Stimulated activated CD4-positive, alpha-beta T cell treated with anti-CD3 and anti-CD28 coated beads, Interleukin-2, amount 100 ng/mL, for 4 hours (primary cell): ENCODE results near the gene RAB11A.
"Not testable (repeated sequence)": the region's sequence is repeated elsewhere in the genome, so short reads cannot be mapped to it uniquely, and the experiment has no call there.

Experiments
- DNase-seq: peaks from one replicate; pipeline ENCODE4 v3.0.0-alpha.2; 2020; ENCODE audit warnings: low read depth

Gene RAB11A

DNA sequence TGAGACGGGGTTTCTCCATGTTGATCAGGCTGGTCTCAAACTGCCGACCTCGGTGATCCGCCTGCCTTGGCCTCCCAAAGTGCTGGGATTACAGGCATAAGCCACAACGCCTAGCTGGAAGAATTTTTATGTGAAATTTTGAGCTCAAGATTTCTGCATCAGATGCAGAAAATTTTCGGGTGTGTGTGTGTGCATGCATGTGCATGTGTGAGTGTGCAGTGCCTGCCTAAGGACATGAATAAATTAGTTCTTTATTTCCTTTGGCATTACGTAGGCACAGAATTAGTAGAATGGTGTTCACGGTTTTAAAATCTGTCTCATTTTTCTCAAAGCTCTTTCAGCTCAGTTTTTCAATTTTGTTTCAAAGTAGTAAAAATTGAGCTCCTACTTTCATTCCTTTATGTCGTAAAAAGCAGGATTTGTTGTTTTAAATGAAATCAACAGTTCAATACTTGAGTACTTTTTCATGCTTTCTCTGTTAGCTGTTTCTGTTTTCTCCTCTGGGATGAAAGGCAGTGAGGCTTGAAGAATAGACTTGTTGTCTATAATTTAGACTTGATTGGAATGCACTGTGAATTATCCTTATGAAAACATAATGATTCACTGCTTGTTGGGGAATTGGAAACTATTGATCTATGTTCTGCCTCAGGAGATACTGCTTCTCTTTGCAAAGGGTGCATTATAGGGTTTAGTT lies 23.3 kb upstream of the RAB11A start:
- no peak for DNase-seq

DNA sequence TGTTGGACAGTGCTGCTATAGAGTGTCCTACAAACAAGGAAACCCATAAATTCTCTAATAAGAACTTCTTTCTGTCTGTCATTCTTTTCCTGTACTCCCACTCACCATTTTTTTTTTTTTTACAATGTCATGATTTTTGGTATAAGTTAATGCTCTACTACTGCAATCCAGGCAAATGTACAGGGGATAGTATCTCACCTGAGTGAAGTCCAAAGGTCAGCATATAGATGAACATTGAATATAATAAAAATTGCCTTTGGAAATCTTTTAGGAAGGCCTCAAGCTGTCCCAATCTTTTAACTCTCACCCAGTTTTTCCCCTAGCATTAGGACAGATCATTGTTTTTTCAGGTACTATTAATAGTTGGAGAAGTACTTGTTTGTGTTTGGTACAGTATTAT lies 21.3 kb upstream of the RAB11A start:
- no peak for DNase-seq

GRCh38 chr15:65851981-65852380 lies 17.3 kb upstream of the RAB11A start:
- no peak for DNase-seq

DNA sequence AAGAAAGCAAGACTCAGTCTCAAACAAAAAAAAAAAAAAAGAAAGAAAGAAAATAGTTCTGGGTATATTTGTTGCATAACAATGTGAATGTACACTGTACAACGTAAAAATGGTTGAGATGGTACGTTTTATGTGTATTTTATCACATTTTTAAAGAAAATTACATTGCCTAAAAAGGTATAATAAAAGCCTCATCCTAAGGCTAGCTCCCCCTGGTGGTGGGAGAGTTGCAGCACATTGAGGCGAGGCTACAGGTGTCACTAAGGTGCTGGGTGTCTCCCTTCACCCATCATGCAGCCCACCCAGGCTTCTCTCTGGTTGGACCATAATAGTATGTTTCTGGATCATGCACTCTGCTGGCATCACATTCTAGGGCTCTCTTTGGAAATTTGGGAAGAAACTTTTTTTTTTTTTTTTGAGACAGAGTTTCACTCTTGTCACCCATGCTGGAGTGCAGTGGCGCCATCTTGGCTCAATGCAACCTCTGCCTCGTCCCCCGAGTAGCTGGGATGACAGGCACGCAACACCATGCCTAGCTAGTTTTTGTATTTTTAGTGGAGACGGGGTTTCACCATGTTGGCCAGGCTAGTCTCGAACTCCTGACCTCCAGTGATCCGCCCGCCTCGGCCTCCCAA lies 12.4 kb upstream of the RAB11A start:
- DNase-seq, result peak; percentile 77

DNA sequence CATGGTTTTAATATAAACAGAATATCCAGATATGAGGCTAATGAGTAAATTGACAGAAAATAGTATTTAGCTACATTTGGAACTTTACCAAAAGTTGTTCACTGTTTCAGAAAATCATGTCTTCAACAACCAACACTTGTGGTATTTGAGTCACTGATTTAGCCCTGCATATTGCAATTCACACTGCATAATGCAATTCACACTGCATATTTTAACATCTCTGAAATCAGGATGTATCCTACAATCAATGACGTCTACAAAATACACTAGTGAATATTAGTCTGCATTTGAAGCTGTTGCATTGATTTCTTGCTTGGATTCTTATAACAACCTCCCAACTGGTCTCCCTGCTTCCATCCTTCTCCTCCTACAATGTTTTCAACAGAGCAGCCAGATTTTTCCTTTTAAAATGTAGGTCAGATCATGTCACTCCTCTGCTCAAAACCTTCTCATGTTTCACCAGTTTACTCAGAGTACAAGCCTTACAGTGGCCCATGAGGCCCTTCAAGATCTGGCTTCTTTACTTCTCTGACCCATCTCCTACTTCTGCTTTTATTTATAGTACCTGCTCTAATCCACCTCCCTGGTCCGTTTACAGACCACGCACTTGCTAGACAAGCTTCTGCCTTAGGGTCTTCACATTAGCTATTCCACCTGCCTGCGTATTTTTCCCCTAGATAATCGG lies 11.4 kb upstream of the RAB11A start:
- no peak for DNase-seq

GRCh38 chr15:65862682-65863081 lies 6.6 kb upstream of the RAB11A start:
- DNase-seq, result peak; percentile 40

DNA sequence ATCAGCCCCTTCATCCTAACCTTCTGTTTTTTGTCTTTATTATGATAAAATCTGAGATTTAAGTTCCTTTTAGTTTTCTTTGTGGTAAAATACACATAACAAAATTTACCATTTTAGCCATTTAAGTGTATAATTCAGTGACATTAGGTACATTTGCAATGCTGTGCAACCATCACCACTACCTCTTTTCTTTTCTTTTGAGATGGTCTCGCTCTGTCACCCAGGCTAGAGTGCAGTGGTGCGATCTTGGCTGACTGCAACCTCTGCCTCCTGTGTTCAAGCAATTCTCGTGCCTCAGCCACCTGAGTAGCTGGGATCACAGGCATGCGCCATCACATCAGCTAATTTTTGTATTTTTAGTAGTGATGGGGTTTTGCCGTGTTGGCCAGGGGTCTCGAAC lies 6.2 kb upstream of the RAB11A start:
- DNase-seq, result no peak

DNA sequence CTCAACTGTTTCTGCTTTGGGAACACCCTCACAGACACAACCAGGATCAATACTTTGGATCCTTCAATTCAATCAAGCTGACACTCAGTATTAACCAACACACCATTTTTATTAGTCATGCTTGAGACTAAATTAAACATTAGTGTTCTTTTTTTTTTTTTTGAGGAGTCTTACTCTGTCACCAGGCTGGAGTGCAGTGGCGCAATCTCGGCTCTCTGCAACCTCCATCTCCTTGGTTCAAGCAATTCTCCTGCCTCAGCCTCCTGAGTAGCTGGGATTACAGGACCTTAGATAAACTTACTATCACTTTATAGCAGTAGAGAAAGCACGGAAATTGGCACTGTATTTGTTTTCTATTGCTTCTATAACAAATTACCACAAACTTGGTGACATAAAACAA lies 2.0 kb upstream of the RAB11A start:
- DNase-seq, result no peak

DNA sequence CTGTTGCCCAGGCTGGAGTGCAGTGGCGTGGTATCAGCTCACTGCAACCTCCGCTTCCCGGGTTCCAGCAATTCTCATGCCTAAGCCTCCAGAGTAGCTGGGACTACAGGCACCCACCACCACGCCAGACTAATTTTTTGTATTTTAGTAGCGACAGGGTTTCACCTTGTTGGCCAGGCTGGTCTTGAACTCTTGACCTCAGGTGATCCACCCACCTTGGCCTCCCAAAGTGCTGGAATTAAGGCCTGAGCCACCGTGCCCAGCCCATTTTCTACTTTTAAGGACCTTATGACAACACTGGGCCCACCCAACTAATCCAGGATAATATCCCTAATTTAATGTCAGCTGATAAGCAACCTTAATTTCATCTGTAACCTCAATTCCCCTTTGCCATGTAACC lies 1.4 kb upstream of the RAB11A start:
- not testable (repeated sequence) for DNase-seq

DNA sequence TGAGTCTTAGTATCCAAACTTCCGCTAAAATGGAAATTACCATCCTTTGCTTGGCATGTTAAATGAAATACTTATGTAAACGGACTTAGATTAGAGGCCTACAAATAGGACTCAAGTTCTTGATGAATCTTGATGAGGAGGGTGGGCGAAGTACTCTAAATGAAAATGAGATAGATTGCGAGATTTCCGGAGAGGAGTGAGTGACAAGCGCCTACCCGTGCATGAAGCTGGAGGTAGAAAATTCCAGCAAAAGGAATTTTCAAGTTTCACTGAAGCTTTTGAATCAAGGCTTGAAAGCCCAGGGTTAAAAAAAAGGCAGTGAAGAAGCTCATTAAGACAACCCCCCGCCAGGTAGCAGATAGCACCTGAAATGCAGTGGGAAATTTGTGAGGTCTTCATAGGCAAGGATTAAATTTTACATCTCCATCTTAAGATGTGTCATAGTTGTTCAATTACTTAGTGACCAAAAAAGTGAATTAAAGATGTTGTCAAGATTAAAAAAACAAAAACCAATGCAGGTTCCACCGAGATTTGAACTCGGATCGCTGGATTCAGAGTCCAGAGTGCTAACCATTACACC lies 655 bp upstream of the RAB11A start:
- DNase-seq, result no peak

- no peak for DNase-seq
These were observed 922 bp downstream of the RAB11A start for GRCh38 chr15:65869954-65870871.

DNA sequence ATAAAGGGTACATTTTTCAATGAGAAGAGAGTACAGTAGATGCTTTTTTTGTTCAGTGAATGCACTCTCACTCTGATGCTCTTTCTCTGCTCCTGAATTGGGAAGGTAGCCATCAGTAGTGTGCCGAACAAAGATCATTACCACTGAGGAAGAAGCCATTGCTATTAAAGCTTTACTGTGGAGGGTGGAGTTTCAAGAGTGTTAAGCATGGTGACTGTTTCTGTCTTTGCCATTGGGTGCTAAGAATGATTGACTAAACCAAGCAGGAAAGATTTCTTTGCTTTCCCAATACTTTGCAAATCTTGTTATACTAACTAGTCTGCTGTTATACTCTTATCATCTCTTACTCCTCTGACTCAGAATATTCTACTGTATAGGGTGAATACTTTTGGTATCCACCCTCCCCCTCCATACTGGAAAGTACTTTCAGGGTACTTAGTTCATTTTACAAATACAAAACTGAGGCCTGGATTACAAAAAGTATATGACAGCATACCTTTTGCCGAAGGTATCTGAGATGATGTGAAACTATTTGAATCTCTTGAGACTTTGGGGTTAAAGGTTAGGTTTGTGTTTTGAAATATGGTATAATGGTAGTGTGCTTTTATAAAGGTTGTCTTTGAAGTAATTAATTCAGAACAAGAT lies 1.7 kb downstream of the RAB11A start:
- no peak for DNase-seq

- DNase-seq, result not testable (repeated sequence)
These were observed 2.6 kb downstream of the RAB11A start for GRCh38 chr15:65871886-65872285.

- DNase-seq, result not testable (repeated sequence)
These were observed 3.3 kb downstream of the RAB11A start for GRCh38 chr15:65872596-65872995.

DNA sequence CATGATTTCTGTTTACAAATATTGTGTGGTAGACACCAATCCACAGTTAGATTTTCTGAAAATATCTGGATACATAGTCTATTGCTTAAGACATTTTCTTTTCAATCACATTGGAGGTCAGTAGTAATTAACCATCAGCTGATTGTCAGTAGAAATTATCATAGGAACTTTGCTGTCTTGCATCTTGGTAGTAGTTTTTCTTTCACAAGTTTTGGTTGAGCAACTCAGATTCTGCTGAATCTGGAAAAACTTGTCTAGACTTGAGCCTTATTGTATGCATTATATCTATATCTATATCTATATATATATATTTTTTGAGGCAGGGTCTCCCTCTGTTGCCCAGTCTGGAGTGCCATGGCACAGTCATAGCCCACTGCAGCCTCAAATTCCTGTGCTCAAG lies 4.0 kb downstream of the RAB11A start:
- DNase-seq, result no peak

- DNase-seq, result no peak
These were observed 6.2 kb downstream of the RAB11A start for GRCh38 chr15:65875458-65875857.

GRCh38 chr15:65877749-65878148 lies 8.5 kb downstream of the RAB11A start:
- DNase-seq, result no peak

- no peak for DNase-seq
These were observed 12.6 kb downstream of the RAB11A start for GRCh38 chr15:65881766-65882434.

DNA sequence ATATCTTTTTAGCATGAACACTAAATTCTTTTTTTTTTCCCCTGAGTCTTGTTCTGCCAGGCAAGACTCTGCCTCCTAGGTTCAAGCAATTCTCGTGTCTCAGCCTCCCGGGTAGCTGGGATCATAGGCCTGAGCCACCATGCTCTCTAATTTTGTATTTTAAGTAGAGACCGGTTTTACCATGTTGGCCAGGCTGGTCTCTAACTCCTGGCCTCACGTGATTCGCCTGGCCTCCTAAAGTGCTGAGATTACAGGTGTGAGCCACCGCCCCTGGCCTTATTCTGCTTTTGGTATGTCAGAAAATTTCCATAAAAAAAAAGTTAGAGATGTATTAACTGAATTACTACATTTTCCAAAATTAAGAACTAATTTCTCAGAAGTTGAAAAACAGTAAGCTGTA lies 14.3 kb downstream of the RAB11A start:
- no peak for DNase-seq

DNA sequence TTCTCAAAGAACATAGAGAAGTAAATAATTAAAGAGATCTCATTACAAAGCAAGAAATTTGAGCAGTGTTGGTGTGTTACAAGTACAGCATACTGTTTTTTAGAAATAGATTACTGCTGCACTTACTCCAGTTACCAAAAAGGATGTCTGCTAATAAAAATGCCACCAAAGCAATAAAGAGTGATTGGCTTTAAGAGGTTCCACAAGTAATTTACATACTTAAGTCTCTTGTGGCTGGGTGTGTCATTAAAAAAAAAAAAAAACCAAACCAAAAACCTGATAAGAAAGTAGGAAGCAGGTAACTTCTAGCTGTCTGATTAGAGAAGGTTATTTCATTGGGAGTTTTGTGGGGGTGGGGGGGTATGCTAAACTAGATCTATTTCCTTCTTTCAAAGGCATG lies 15.2 kb downstream of the RAB11A start:
- no peak for DNase-seq

- DNase-seq, result no peak
These were observed 16.5 kb downstream of the RAB11A start for GRCh38 chr15:65885668-65886218.
